Heart left ventricle (tissue), 13 donors: ENCODE data around the gene TP53I3.

Source experiments
- POLR2A ChIP-seq, 2 donors: fragments of 450-650 bp; IDR thresholded peaks; one replicate each; pipeline ENCODE4 v1.6.1; 2017; ENCODE audit warnings: antibody characterized with exemption in 2 of 2, mild to moderate bottlenecking in 2 of 2, moderate library complexity in 2 of 2
- TF ChIP-seq, protein P1 (sequence below), 12 donors: fragments of 200-600 bp; sonication (generic) in 4 of 12; IDR thresholded peaks; one replicate each; pipeline versions ENCODE4 v1.5.0 to v1.8.0; 2018 to 2022; ENCODE audit warnings: antibody characterized with exemption in 12 of 12, mild to moderate bottlenecking in 5 of 12
- donor health status: ischemic (EF 13 %, LVEDD 7.1; RV severe dilation, severe dysfunction).
- donor health status: DM: no; HTN: yes; CAD: no.
- donor health status: DM: no; HTN: no; CAD: no.
- donor health status: ischemic (EF 25% LVEDD 6.9; RV normal size, moderate dysfunction).
- donor health status: ischemic (EF 25% LVEDD 5.7; RV mildly dilated, moderate dysfunction).
- donor health status: ischemic (EF 35%, LVEDD 5.7; RV mildly dilated, moderate dysfunction).
- donor health status: nonischemic (EF 11% LVEDD 7.7; RV severe dilation, severe dysfunction).
- donor health status: DM: yes; HTN: yes; CAD: no.
- donor health status: PGD.
- donor health status: ischemic (EF 29% LVEDD 5.4; RV normal size, mild dysfunction).
- donor health status: nonischemic (EF 23%, LVEDD 6.1; RV moderate dilation, normal function).

- TF ChIP-seq, protein P1, sequence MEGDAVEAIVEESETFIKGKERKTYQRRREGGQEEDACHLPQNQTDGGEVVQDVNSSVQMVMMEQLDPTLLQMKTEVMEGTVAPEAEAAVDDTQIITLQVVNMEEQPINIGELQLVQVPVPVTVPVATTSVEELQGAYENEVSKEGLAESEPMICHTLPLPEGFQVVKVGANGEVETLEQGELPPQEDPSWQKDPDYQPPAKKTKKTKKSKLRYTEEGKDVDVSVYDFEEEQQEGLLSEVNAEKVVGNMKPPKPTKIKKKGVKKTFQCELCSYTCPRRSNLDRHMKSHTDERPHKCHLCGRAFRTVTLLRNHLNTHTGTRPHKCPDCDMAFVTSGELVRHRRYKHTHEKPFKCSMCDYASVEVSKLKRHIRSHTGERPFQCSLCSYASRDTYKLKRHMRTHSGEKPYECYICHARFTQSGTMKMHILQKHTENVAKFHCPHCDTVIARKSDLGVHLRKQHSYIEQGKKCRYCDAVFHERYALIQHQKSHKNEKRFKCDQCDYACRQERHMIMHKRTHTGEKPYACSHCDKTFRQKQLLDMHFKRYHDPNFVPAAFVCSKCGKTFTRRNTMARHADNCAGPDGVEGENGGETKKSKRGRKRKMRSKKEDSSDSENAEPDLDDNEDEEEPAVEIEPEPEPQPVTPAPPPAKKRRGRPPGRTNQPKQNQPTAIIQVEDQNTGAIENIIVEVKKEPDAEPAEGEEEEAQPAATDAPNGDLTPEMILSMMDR (IDR thresholded peaks at IDR 0.05) = no peak
- TF ChIP-seq POLR2A (IDR thresholded peaks at IDR 0.05) = no peak
Observed at GRCh38 chr2:24048769-24049484, 35.7 kb downstream of the TP53I3 start.
